Fibroblast of skin of scalp (primary cell): Measurements from ENCODE around the gene C3orf33.

Source experiments
- DNase-seq: peaks from one replicate; pipeline ENCODE4 v3.0.0-alpha.2; 2013

The C3orf33 gene

DNA sequence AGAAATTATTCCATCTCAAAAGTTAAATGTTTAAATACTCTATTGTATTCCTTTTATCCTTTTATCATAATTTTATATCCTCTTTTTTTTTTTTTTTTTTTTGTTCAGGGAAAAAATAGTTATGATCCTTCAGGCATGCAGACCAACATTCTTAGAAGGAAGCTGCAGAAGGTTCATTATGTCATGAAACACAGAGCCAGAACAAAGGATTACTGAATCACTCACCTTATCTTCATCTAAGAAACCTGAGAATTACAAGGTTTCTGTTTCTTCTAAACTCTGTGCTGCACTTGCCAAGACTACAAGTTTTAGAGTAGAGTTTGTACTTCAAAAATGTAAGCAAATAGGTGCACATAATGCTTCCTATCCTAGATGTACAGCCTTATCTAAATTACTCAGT is 64.5 kb downstream of the C3orf33 start:
- no peak for DNase-seq

DNA sequence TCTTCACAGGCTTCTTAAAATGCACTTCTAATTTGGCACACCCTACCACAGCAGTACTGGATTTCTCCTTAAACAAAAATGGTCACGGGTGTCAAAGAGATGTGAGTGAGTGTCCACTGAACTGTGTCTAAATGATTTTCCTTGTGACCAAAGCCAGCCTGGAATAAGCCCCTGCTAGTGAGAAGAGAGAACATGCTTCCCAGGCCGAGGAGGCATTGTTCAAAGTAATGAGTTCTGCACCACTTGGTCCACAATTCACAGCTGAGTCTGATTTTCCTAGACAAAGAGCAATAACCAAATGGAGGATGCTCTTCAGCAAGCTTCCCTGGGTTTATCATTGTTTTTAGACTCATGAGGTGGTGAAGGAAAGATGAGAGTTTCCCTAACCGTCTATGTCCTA is 65.0 kb downstream of the C3orf33 start:
- DNase-seq: no peak

DNA sequence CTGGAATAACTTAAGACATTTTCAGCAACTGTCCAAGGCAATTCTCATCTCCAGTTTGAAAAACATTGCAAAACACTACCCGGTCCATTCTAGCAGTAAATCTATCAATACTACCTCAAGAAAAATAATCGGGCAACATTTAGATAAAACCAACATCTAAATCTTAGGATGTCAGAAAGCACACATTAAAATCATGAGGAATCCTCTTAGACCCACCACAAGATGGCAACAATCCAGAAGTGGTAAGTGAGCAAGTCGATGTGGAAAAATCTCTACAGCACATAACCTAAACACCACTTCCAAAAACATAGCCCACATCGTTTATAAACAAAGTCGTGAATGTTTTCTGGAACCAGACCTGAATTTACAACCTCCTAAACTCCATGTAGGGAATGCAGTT is 66.9 kb downstream of the C3orf33 start:
- peak; percentile 32 for DNase-seq

- no peak for DNase-seq
Observed at GRCh38 chr3:155738580-155739076, 67.5 kb downstream of the C3orf33 start.

DNA sequence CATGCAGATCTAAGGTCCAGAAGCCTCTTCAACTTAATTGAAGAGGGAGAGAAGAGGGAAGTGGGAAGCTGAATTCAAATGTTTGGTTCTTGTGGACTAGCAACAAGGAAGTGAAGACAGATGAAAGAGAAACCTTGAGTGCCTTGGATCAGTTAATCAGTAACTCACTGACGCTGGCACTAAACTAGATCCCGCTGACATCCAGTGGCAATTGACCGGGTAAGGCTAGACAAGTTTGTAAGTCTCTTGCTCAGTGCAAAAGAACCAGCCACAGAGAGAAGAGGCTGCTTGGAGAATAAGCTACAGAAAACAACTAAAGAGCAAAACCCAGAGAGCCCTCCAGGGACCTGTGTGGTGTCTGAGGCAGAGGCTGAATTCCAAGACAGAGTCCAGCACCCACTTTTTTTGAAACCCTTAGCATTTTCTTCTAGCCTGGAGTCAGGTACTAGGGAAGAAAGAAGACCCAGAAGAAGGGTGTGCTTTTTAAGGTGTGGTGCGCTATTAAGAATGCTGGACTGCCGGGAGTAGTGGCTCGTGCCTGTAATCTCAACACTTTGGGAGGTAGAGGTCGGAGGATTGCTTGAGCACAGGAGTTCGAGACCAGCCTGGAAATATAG is 68.1 kb downstream of the C3orf33 start:
- no peak for DNase-seq

GRCh38 chr3:155736381-155736780 is 69.7 kb downstream of the C3orf33 start:
- DNase-seq: no peak

- DNase-seq: no peak
Observed at GRCh38 chr3:155730843-155731242, 75.2 kb downstream of the C3orf33 start.

DNA sequence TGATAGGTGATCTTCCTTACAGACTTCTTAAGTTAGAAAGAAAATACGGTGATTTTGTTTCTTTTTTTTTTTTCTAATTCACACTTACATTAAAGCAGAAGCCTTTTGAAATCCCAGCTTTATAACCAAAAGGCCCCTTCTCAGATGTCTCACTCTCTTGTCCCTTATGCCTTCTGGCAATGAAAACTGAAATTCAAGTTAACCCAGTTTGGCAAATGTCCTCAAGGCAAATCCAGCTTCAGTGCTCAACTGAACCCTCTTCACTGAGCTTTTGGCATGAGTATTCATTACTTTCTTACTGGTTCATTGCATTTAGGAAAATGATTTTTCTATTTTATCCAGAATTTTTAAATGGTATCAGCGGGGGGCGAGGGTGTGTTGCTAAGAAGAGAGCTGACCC is 78.2 kb downstream of the C3orf33 start:
- DNase-seq: no peak

DNA sequence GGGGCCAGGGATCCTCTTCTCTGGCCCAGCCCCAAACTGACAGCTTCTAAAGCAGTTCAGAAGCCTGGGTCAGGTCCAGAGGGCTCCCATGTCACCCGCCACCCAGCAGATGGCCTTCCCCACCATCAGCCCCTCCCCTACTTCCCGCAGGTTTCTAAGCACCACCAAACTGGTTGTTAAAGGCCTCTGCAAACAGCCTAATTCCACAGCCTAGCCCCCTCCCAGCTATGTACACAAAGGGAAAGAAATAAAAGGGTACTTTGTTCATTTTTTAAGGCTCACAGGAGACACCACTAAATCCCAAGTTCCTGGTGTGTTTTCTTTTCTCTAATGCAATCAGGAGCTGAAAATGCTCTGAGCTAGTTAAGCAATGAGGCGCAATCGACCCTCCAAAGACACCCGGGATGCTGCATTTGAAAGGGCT is 91.8 kb downstream of the C3orf33 start:
- DNase-seq: no peak
